ENCODE data around the gene TUBA1B. TPM values are rescaled to one million over a fixed set of nuclear protein-coding genes. Genes with fewer than 3 reads are reported as not detected.

Gene TUBA1B
- total and polyA plus RNA-seq, 4 donors = 1,390 to 2,528 (median 2,020) TPM

DNA sequence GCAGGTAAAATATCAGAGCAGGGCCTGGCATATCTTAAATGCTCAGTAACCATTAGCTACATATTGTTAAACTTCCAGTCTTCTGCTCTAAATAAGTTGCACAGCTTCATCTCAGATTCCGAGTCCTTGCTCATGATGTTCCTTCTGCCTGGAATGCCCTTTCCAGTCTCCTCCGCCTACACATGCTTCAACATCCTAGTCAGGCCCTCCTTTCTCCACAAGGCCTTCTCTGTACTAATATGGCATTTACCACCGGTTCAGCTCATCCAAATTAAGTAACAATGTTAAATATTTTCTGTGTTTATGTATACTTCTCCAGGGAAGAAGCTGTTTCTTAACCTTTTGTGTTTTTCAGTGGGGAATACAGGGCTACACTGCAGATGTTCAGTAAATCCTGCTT, 45.1 kb downstream of the TUBA1B start:
- Histone ChIP-seq H3K4me3 (ENCODE audit: low read depth, low read length) (no peak overlapping the region), H3K27ac (ENCODE audit: low read depth, low read length) (peak overlapping the region; percentile 44), H3K36me3 (ENCODE audit: control insufficient read depth, insufficient read depth, low read length) (no peaks in the 10 kb centered on the region), H3K4me1 (ENCODE audit: control insufficient read depth, insufficient read depth, low read length) (peaks cover 33% of the 10 kb centered on the region), H3K9me3 (ENCODE audit: control insufficient read depth, insufficient read depth, low read length) (no peaks in the 10 kb centered on the region), H3K27me3 (ENCODE audit: control insufficient read depth, insufficient read depth, low read length) (peaks cover 28% of the 10 kb centered on the region)
- DNase-seq (ENCODE audit: low read depth in 4 of 6, low spot score in 6 of 6) = no peak
- WGBS (ENCODE audit: insufficient coverage) = 91% methylated on average over 1 of the region's 3 CpGs

DNA sequence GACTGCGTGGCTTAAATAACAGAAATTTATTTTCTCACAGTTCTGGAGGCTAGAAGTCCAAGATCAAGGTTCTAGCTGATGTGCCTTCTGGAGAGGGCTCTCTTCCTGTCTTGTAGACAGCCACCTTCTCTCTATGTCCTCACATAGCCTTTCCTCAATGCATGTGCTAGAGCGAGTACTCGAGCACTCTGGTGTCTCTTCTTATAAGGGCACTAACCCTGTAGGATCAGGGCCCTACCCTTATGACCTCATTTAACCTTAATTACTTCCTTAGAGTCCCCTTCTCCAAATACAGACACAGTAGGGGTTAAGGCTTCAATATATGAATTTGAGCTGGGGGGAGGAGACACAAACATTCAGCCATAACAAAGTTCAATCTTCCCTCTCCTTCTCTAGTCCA, 46.8 kb downstream of the TUBA1B start:
- DNase-seq (ENCODE audit: low read depth in 4 of 6, low spot score in 6 of 6) = no peak
- H3K4me3 ChIP-seq (ENCODE audit: low read depth, low read length) = no peak overlapping the region
- 100% methylated on average over 2 of the region's 3 CpGs for WGBS (ENCODE audit: insufficient coverage)
- peaks cover 11% of the 10 kb centered on the region for H3K27me3 ChIP-seq (ENCODE audit: control insufficient read depth, insufficient read depth, low read length)
- H3K36me3 ChIP-seq (ENCODE audit: control insufficient read depth, insufficient read depth, low read length) = no peaks in the 10 kb centered on the region
- no peak overlapping the region for H3K27ac ChIP-seq (ENCODE audit: low read depth, low read length)
- peaks cover 18% of the 10 kb centered on the region for H3K4me1 ChIP-seq (ENCODE audit: control insufficient read depth, insufficient read depth, low read length)
- H3K9me3 ChIP-seq (ENCODE audit: control insufficient read depth, insufficient read depth, low read length) = no peaks in the 10 kb centered on the region

DNA sequence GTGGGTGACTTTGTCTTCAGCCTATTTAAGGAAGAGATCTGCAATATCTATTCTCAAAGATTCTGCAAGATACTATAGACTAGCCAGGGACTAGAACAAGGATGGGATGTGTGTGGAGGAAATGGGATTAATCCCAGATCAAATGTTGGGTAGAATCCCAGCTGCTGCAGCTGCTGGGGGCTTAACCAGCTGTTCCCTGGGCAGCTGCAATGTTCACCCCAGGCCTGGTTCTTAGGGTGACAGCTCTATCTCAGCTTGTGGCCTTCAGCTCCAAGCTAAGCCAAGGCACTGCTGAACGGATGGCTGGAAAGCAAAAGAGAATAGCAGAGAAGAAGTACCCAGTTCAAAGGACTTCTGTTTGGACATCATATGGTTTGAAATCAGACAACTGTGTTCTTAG, 51.4 kb downstream of the TUBA1B start:
- 83% methylated on average over 1 of the region's 1 CpG for whole genome bisulfite sequencing (ENCODE audit: insufficient coverage)
- Histone ChIP-seq H3K27me3 (ENCODE audit: control insufficient read depth, insufficient read depth, low read length) (no peaks in the 10 kb centered on the region), H3K4me3 (ENCODE audit: low read depth, low read length) (no peak overlapping the region), H3K4me1 (ENCODE audit: control insufficient read depth, insufficient read depth, low read length) (no peaks in the 10 kb centered on the region), H3K27ac (ENCODE audit: low read depth, low read length) (no peak overlapping the region), H3K9me3 (ENCODE audit: control insufficient read depth, insufficient read depth, low read length) (no peaks in the 10 kb centered on the region), H3K36me3 (ENCODE audit: control insufficient read depth, insufficient read depth, low read length) (no peaks in the 10 kb centered on the region)
- DNase-seq (ENCODE audit: low read depth in 4 of 6, low spot score in 6 of 6) = no peak

Small RNA genes lying within 50 kb of the gene (small RNA-seq; reads per million reads assigned to genes)
- not detected for gene RF00019 (ENCODE audit: low replicate concordance)

Other genes with a start within 250 kb of the TUBA1B start
- 10 to 100 TPM; 12.7 to 13.9 TPM for gene FKBP11, start 205.9 kb downstream of the TUBA1B start, total RNA-seq
- gene FKBP11, start 205.9 kb downstream of the TUBA1B start, polyA plus RNA-seq (ENCODE audit: insufficient read length in 2 of 2) = 10 to 100 TPM; 12.4 to 22.5 TPM
- 10 to 100 TPM; 67.9 to 74.6 TPM for gene ARF3, start 173.9 kb downstream of the TUBA1B start, total RNA-seq
- 100 to 1,000 TPM; 285 to 319 TPM for gene ARF3, start 173.9 kb downstream of the TUBA1B start, polyA plus RNA-seq (ENCODE audit: insufficient read length in 2 of 2)
- 1 to 10 TPM; 2.5 to 2.6 TPM for gene WNT10B, start 159.7 kb downstream of the TUBA1B start, total RNA-seq
- 10 to 100 TPM; 11.6 to 12.7 TPM for gene WNT10B, start 159.7 kb downstream of the TUBA1B start, polyA plus RNA-seq (ENCODE audit: insufficient read length in 2 of 2)
- not detected for gene WNT1, start 153.1 kb downstream of the TUBA1B start, total RNA-seq
- 1 to 10 TPM; 2.0 to 2.9 TPM for gene WNT1, start 153.1 kb downstream of the TUBA1B start, polyA plus RNA-seq (ENCODE audit: insufficient read length in 2 of 2)
- gene DDN, start 132.0 kb downstream of the TUBA1B start, total RNA-seq = under 1 TPM; 0.44 to 0.79 TPM
- gene DDN, start 132.0 kb downstream of the TUBA1B start, polyA plus RNA-seq (ENCODE audit: insufficient read length in 2 of 2) = 1 to 10 TPM; 1.2 to 1.5 TPM
- 10 to 100 TPM; 43.2 to 74.7 TPM for gene PRKAG1, start 112.6 kb downstream of the TUBA1B start, total RNA-seq
- 10 to 100 TPM; 65.2 to 75.2 TPM for gene PRKAG1, start 112.6 kb downstream of the TUBA1B start, polyA plus RNA-seq (ENCODE audit: insufficient read length in 2 of 2)
- gene KMT2D, start 70.6 kb downstream of the TUBA1B start, total RNA-seq = 10 to 100 TPM; 27.2 to 39.6 TPM
- gene KMT2D, start 70.6 kb downstream of the TUBA1B start, polyA plus RNA-seq (ENCODE audit: insufficient read length in 2 of 2) = 10 to 100 TPM; 41.6 to 43.2 TPM
- gene RHEBL1, start 61.4 kb downstream of the TUBA1B start, total RNA-seq = 1 to 10 TPM; 1.5 to 1.6 TPM
- gene RHEBL1, start 61.4 kb downstream of the TUBA1B start, polyA plus RNA-seq (ENCODE audit: insufficient read length in 2 of 2) = 1 to 10 TPM; 2.0 to 4.1 TPM
- 1 to 10 TPM; 5.4 to 8.1 TPM for gene DHH, start 36.6 kb downstream of the TUBA1B start, total RNA-seq
- gene DHH, start 36.6 kb downstream of the TUBA1B start, polyA plus RNA-seq (ENCODE audit: insufficient read length in 2 of 2) = 1 to 10 TPM; 1.3 to 4.8 TPM
- 10 to 100 TPM; 38.0 to 48.5 TPM for gene LMBR1L, start 20.5 kb downstream of the TUBA1B start, total RNA-seq
- gene LMBR1L, start 20.5 kb downstream of the TUBA1B start, polyA plus RNA-seq (ENCODE audit: insufficient read length in 2 of 2) = 100 to 1,000 TPM in 1 of 2 donors, 10 to 100 TPM in 1; 81.0 to 127 TPM
- gene TUBA1A, start 57.7 kb upstream of the TUBA1B start, total RNA-seq = 1,000 to 10,000 TPM; 2,198 to 2,635 TPM
- gene TUBA1A, start 57.7 kb upstream of the TUBA1B start, polyA plus RNA-seq (ENCODE audit: insufficient read length in 2 of 2) = 1,000 to 10,000 TPM; 4,527 to 4,721 TPM
- 10 to 100 TPM; 30.4 to 68.8 TPM for gene TUBA1C, start 133.7 kb upstream of the TUBA1B start, total RNA-seq
- gene TUBA1C, start 133.7 kb upstream of the TUBA1B start, polyA plus RNA-seq (ENCODE audit: insufficient read length in 2 of 2) = 10 to 100 TPM; 42.5 to 52.3 TPM
- gene PRPH, start 163.8 kb upstream of the TUBA1B start, total RNA-seq = 100 to 1,000 TPM in 1 of 2 donors, 10 to 100 TPM in 1; 22.8 to 141 TPM
- 100 to 1,000 TPM; 289 to 341 TPM for gene PRPH, start 163.8 kb upstream of the TUBA1B start, polyA plus RNA-seq (ENCODE audit: insufficient read length in 2 of 2)
- gene TROAP, start 191.9 kb upstream of the TUBA1B start, total RNA-seq = 10 to 100 TPM in 1 of 2 donors, 1 to 10 TPM in 1; 5.1 to 10.5 TPM
- 10 to 100 TPM; 11.7 to 15.7 TPM for gene TROAP, start 191.9 kb upstream of the TUBA1B start, polyA plus RNA-seq (ENCODE audit: insufficient read length in 2 of 2)
- 1 to 10 TPM; 3.8 to 4.8 TPM for gene C1QL4, start 205.8 kb upstream of the TUBA1B start, total RNA-seq
- 10 to 100 TPM; 24.9 to 34.6 TPM for gene C1QL4, start 205.8 kb upstream of the TUBA1B start, polyA plus RNA-seq (ENCODE audit: insufficient read length in 2 of 2)
- gene DNAJC22, start 215.5 kb upstream of the TUBA1B start, total RNA-seq = 1 to 10 TPM; 2.2 to 2.3 TPM
- gene DNAJC22, start 215.5 kb upstream of the TUBA1B start, polyA plus RNA-seq (ENCODE audit: insufficient read length in 2 of 2) = 1 to 10 TPM; 2.4 to 2.8 TPM
- 10 to 100 TPM; 21.8 to 34.3 TPM for gene SPATS2, start 236.1 kb upstream of the TUBA1B start, total RNA-seq
- 10 to 100 TPM; 41.9 to 44.6 TPM for gene SPATS2, start 236.1 kb upstream of the TUBA1B start, polyA plus RNA-seq (ENCODE audit: insufficient read length in 2 of 2)

Data from spinal cord (tissue), 10 donors.